Trophoblast cell (in vitro differentiated cells and primary cell): ENCODE data around the gene PPP1R3F.

Experiments
- DNase-seq, 2 donors: peaks; one replicate each; pipeline ENCODE4 v3.0.0-alpha.2; 2016
- H2AFZ ChIP-seq: 2 replicates; pipeline ENCODE4 v1.6.1; 2013; ENCODE audit warnings: low read length, moderate library complexity, mild to moderate bottlenecking; ENCODE audit not compliant: insufficient read depth, poor library complexity
- H2AK5ac ChIP-seq: 2 replicates; pipeline ENCODE4 v1.6.1; 2013; ENCODE audit warnings: mild to moderate bottlenecking, low read length
- H2BK120ac ChIP-seq: 2 replicates; pipeline ENCODE4 v1.6.1; 2013; ENCODE audit warnings: low read length, mild to moderate bottlenecking, moderate library complexity; ENCODE audit not compliant: insufficient read depth, poor library complexity
- H2BK12ac ChIP-seq: 2 replicates; pipeline ENCODE4 v1.6.1; 2013; ENCODE audit warnings: mild to moderate bottlenecking, low read length, moderate library complexity
- H2BK5ac ChIP-seq: 2 replicates; pipeline ENCODE4 v1.6.1; 2013; ENCODE audit warnings: low read length, low read depth, moderate library complexity, mild to moderate bottlenecking; ENCODE audit not compliant: poor library complexity
- H3K14ac ChIP-seq: 2 replicates; pipeline ENCODE4 v1.6.1; 2013; ENCODE audit warnings: mild to moderate bottlenecking, low read length
- H3K18ac ChIP-seq: 2 replicates; pipeline ENCODE4 v1.6.1; 2013; ENCODE audit warnings: mild to moderate bottlenecking, low read length
- H3K23ac ChIP-seq: 2 replicates; pipeline ENCODE4 v1.6.1; 2013; ENCODE audit warnings: low read length
- H3K27ac ChIP-seq: 2 replicates; pipeline ENCODE4 v1.5.1; 2013; ENCODE audit warnings: low read depth, mild to moderate bottlenecking, inconsistent platforms, low read length, moderate library complexity
- H3K27me3 ChIP-seq: 2 replicates; pipeline ENCODE4 v1.6.1; 2013; ENCODE audit warnings: inconsistent platforms, mild to moderate bottlenecking, low read length, moderate library complexity; ENCODE audit not compliant: insufficient read depth
- H3K36me3 ChIP-seq, 2 experiments: 1 replicate in 1 of 2; 2 replicates in 1 of 2; pipeline ENCODE4 v1.6.1; 2013; ENCODE audit warnings: low read length in 2 of 2, mild to moderate bottlenecking in 2 of 2, moderate library complexity in 1 of 2; ENCODE audit not compliant: insufficient read depth in 2 of 2, control insufficient read depth in 1 of 2
- H3K4ac ChIP-seq: 2 replicates; pipeline ENCODE4 v1.6.1; 2013; ENCODE audit warnings: low read depth, mild to moderate bottlenecking, low read length, moderate library complexity
- H3K4me1 ChIP-seq, 2 experiments: 1 replicate in 1 of 2; 2 replicates in 1 of 2; pipeline ENCODE4 v1.6.1; 2013; ENCODE audit warnings: low read length in 2 of 2, mild to moderate bottlenecking in 2 of 2, moderate library complexity in 1 of 2; ENCODE audit not compliant: insufficient read depth in 2 of 2, control insufficient read depth in 1 of 2
- H3K4me2 ChIP-seq: 2 replicates; pipeline ENCODE4 v1.6.1; 2013; ENCODE audit warnings: inconsistent platforms, mild to moderate bottlenecking, low read length, moderate library complexity
- H3K4me3 ChIP-seq: 2 replicates; pipeline ENCODE4 v1.5.1; 2013; ENCODE audit warnings: mild to moderate bottlenecking, low read depth, low read length, inconsistent platforms
- H3K79me1 ChIP-seq: one replicate; pipeline ENCODE4 v1.6.1; 2013; ENCODE audit warnings: low read length
- H3K79me2 ChIP-seq: 2 replicates; pipeline ENCODE4 v1.6.1; 2013; ENCODE audit warnings: low read length, mild to moderate bottlenecking; ENCODE audit not compliant: control insufficient read depth, insufficient read depth, poor library complexity
- H3K9ac ChIP-seq: 2 replicates; pipeline ENCODE4 v1.6.1; 2013; ENCODE audit warnings: mild to moderate bottlenecking, low read length
- H3K9me3 ChIP-seq: 2 replicates; pipeline ENCODE4 v1.6.1; 2013; ENCODE audit warnings: low read depth, mild to moderate bottlenecking, control low read depth, inconsistent platforms, low read length; ENCODE audit not compliant: insufficient read depth
- H4K12ac ChIP-seq: 2 replicates; pipeline ENCODE4 v1.6.1; 2013; ENCODE audit warnings: low read depth, mild to moderate bottlenecking, low read length, moderate library complexity
- H4K8ac ChIP-seq: 2 replicates; pipeline ENCODE4 v1.6.1; 2013; ENCODE audit warnings: low read depth, mild to moderate bottlenecking, low read length, moderate library complexity
- H4K91ac ChIP-seq: one replicate; pipeline ENCODE4 v1.6.1; 2013; ENCODE audit warnings: low read depth, mild to moderate bottlenecking, low read length, moderate library complexity
- WGBS: extraction: QIAGEN DNeasy Blood & Tissue Kit; methylation state at CpG from one replicate; pipeline ENCODE4 v1.1.7; 2013; ENCODE audit warnings: missing lambda C conversion rate; ENCODE audit not compliant: insufficient read length, insufficient coverage; ENCODE audit errors: extremely low coverage; 5-methylcytosine and 5-hydroxymethylcytosine counted together

Gene PPP1R3F

DNA sequence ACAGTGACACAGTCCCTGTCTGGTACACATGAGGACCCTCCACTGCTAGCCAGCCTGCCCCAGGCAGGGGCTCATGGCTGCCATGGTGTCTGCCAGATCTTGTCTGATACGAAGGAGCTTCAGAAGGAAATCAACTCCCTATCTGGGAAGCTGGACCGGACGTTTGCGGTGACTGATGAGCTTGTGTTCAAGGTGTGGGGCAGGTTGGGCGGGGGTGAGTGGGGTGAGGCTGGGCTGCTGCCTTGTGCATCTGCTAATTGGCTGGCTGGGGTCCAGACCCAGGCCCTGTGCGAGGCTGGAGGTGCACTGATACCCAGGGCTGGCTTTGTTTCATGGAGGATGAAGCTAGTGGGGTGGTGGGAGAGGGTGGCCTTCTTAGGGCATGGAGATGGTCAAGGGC, 20.5 kb upstream of the PPP1R3F start:
- Histone ChIP-seq H4K8ac (no peak overlapping the region), H3K4me3 (no peak overlapping the region), H3K4ac (no peak overlapping the region), H3K79me1 (no peaks in the 10 kb centered on the region), H2AK5ac (no peak overlapping the region), H2BK120ac (no peak overlapping the region), H4K12ac (no peak overlapping the region), H2AFZ (no peak overlapping the region), H3K18ac (no peak overlapping the region), H3K9me3 (no peaks in the 10 kb centered on the region), H3K36me3 (peaks cover 23 to 31% of the 10 kb centered on the region in 2 experiments), H3K9ac (no peak overlapping the region), H3K4me2 (no peak overlapping the region), H3K14ac (no peak overlapping the region), H3K23ac (no peak overlapping the region), H3K79me2 (no peaks in the 10 kb centered on the region), H3K27me3 (no peaks in the 10 kb centered on the region), H3K27ac (no peak overlapping the region), H3K4me1 (no peaks in the 10 kb centered on the region), H2BK5ac (no peak overlapping the region), H2BK12ac (no peak overlapping the region), H4K91ac (no peak overlapping the region)
- DNase-seq = no peak
- WGBS = no CpG with 5 or more reads among the region's 6 CpGs

DNA sequence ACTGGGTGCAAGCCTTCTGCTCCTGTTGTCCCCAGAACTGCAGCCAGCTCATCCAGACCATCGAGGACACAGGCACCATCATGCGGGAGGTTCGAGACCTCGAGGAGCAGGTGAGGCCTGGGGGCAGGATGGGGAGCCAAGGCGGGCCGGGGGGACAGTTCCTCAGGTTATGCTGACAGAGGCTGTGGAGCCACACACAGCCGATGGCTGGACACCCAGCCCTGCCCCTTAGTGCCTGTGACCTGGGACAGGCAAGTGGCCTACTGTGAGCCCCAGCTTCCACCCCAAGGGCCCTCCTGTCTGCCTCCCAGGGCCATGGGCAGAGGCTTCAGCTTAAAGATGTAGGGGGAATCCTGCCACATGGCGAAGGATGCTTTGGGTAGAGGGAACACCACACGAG, 20.0 kb upstream of the PPP1R3F start:
- no peak overlapping the region for H4K91ac ChIP-seq
- no peak overlapping the region for H2AK5ac ChIP-seq
- H3K36me3 ChIP-seq = peaks cover 23 to 29% of the 10 kb centered on the region in 2 experiments
- no peak overlapping the region for H4K12ac ChIP-seq
- no peak overlapping the region for H2AFZ ChIP-seq
- H3K27ac ChIP-seq = no peak overlapping the region
- WGBS = no CpG with 5 or more reads among the region's 9 CpGs
- H3K9ac ChIP-seq = no peak overlapping the region
- H3K27me3 ChIP-seq = no peaks in the 10 kb centered on the region
- H3K14ac ChIP-seq = no peak overlapping the region
- no peak overlapping the region for H2BK5ac ChIP-seq
- no peak overlapping the region for H3K4ac ChIP-seq
- no peak for DNase-seq
- no peak overlapping the region for H3K4me2 ChIP-seq
- no peak overlapping the region for H2BK120ac ChIP-seq
- H4K8ac ChIP-seq = no peak overlapping the region
- H3K4me1 ChIP-seq = no peaks in the 10 kb centered on the region
- no peak overlapping the region for H3K23ac ChIP-seq
- H3K79me1 ChIP-seq = no peaks in the 10 kb centered on the region
- no peak overlapping the region for H2BK12ac ChIP-seq
- H3K18ac ChIP-seq = no peak overlapping the region
- no peak overlapping the region for H3K4me3 ChIP-seq
- no peaks in the 10 kb centered on the region for H3K9me3 ChIP-seq
- H3K79me2 ChIP-seq = no peaks in the 10 kb centered on the region

DNA sequence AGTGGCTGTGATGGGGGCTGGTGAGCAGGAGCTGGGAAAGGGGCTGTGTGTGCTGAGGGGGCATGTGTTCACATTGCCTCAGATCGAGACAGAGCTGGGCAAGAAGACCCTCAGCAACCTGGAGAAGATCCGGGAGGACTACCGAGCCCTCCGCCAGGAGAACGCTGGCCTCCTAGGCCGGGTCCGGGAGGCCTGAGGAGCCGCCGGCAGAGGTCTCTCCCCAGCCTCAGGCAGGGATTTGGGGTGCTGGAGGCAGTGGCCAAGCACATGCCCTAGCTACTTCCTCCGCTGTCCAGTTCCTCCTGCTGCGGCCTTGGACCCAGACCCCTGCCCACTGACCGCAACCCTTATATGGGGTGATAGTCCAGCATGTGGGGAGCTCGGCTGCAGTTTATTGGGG, 19.5 kb upstream of the PPP1R3F start:
- no peak overlapping the region for H2BK120ac ChIP-seq
- H3K79me1 ChIP-seq = no peaks in the 10 kb centered on the region
- H3K4me3 ChIP-seq = no peak overlapping the region
- no peak overlapping the region for H3K23ac ChIP-seq
- H3K9me3 ChIP-seq = no peaks in the 10 kb centered on the region
- H3K79me2 ChIP-seq = no peaks in the 10 kb centered on the region
- WGBS = no CpG with 5 or more reads among the region's 13 CpGs
- no peak overlapping the region for H2AK5ac ChIP-seq
- H3K4ac ChIP-seq = no peak overlapping the region
- H3K18ac ChIP-seq = no peak overlapping the region
- H3K27me3 ChIP-seq = no peaks in the 10 kb centered on the region
- no peaks in the 10 kb centered on the region for H3K4me1 ChIP-seq
- no peak overlapping the region for H3K27ac ChIP-seq
- no peak overlapping the region for H4K91ac ChIP-seq
- H3K14ac ChIP-seq = no peak overlapping the region
- no peak overlapping the region for H4K12ac ChIP-seq
- no peak overlapping the region for H2AFZ ChIP-seq
- no peak overlapping the region for H3K9ac ChIP-seq
- peaks cover 23 to 29% of the 10 kb centered on the region in 2 experiments for H3K36me3 ChIP-seq
- H2BK12ac ChIP-seq = no peak overlapping the region
- H2BK5ac ChIP-seq = no peak overlapping the region
- DNase-seq = no peak
- H4K8ac ChIP-seq = no peak overlapping the region
- no peak overlapping the region for H3K4me2 ChIP-seq

DNA sequence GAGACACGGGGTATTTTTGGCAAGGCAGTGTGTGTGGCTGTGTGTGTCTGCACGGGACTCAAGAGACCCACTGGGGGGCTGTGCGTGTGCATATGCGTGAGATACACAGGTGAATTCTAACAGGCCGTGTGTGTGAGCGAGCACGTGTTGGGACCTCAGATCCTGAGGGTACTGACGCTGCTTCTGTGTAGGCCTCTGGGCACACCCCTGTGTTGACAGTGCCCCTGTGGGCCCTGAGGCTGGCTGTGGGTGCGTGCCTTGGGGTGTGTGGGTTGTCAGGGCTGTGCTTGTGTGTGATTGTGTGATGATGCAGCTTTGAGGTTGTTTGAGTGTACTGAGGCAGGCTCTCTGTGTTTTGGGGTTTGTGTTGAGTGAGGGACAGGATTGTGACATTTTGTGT, 19.0 kb upstream of the PPP1R3F start:
- Histone ChIP-seq H2BK120ac (no peak overlapping the region), H3K36me3 (peaks cover 23 to 29% of the 10 kb centered on the region in 2 experiments), H3K4me2 (no peak overlapping the region), H3K4me1 (no peaks in the 10 kb centered on the region), H4K12ac (no peak overlapping the region), H2AFZ (no peak overlapping the region), H2BK12ac (no peak overlapping the region), H3K23ac (no peak overlapping the region), H3K4ac (no peak overlapping the region), H3K18ac (no peak overlapping the region), H2BK5ac (no peak overlapping the region), H3K4me3 (no peak overlapping the region), H3K27ac (no peak overlapping the region), H3K9ac (no peak overlapping the region), H3K79me1 (no peaks in the 10 kb centered on the region), H4K8ac (no peak overlapping the region), H4K91ac (no peak overlapping the region), H2AK5ac (no peak overlapping the region), H3K14ac (no peak overlapping the region), H3K9me3 (no peaks in the 10 kb centered on the region), H3K27me3 (no peaks in the 10 kb centered on the region), H3K79me2 (no peaks in the 10 kb centered on the region)
- WGBS = no CpG with 5 or more reads among the region's 9 CpGs
- DNase-seq = no peak
